AG09319 (cell line): ENCODE measurements around the gene FPGS.

ENCODE experiments used
- DNase-seq: peaks from one replicate; pipeline ENCODE4 v3.0.0-alpha.2; 2010; ENCODE audit warnings: low read depth; ENCODE audit errors: extremely low read depth
- CTCF ChIP-seq: IDR thresholded peaks from 2 replicates; pipeline ENCODE4 v1.5.1; 2011; ENCODE audit warnings: low read depth, mild to moderate bottlenecking, inconsistent platforms, low read length, moderate library complexity

Gene FPGS

GRCh38 chr9:127802576-127803443 is at the start of gene FPGS:
Gene FPGS, plus strand, starts transcription at chr9:127802882. Its CDS starts 43 bp downstream, at chr9:127802925.
- no peak for TF ChIP-seq CTCF
- DNase-seq: peak; percentile 73

GRCh38 chr9:127753148-127753547 is 49.5 kb upstream of the FPGS start:
- no peak for DNase-seq

GRCh38 chr9:127753622-127754021 is 49.1 kb upstream of the FPGS start:
- no peak for DNase-seq
- TF ChIP-seq CTCF: no peak

More at GRCh38 chr9:127753148-127753547, 49.5 kb upstream of the FPGS start:
- no peak for TF ChIP-seq CTCF

- no peak for DNase-seq
- no peak for TF ChIP-seq CTCF
Measured at GRCh38 chr9:127754099-127755060, 48.3 kb upstream of the FPGS start.

- DNase-seq: no peak
Measured at GRCh38 chr9:127755061-127756060, 47.3 kb upstream of the FPGS start.

More at GRCh38 chr9:127755061-127756060, 47.3 kb upstream of the FPGS start:
- TF ChIP-seq CTCF: no peak
